H1 (cell line): Measurements from ENCODE around the gene PTPRG. TPM values are rescaled to one million over a fixed set of nuclear protein-coding genes. Genes with fewer than 3 reads are reported as not detected.

Source experiments
- CTCF ChIA-PET: fragments of 300-600 bp; sonication (Branson Sonifier 250); formaldehyde crosslinking; loops from one replicate; lab custom pipeline; 2021; ENCODE audit not compliant: partially characterized antibody; lab: Charles Lee
- POLR2A ChIA-PET: fragments of 300-600 bp; sonication (Branson Sonifier 250); formaldehyde crosslinking; loops from one replicate; lab custom pipeline; 2021; ENCODE audit warnings: inconsistent platforms; ENCODE audit not compliant: partially characterized antibody; lab: Charles Lee
- DNase-seq, 2 experiments: peaks; one replicate each; pipeline versions ENCODE4 v3.0.0 to v3.0.0-alpha.2; 2010 to 2022; ENCODE audit warnings: low spot score in 2 of 2, low read depth in 1 of 2, mixed read lengths in 1 of 2
- FAIRE-seq: peaks from 2 replicates; lab custom pipeline; 2011; peaks lifted over from hg19 to GRCh38; lab: Jason Lieb, UNC
- H2AFZ ChIP-seq: 2 replicates; pipeline ENCODE4 v1.8.1; 2012; ENCODE audit warnings: low read length, inconsistent platforms
- H2AK5ac ChIP-seq: 2 replicates; pipeline ENCODE4 v1.6.1; 2013; ENCODE audit warnings: low read depth, low read length
- H2BK120ac ChIP-seq: replicated peaks from 2 replicates; pipeline ENCODE3; 2013; ENCODE audit warnings: low read depth, low read length, inconsistent platforms
- H2BK12ac ChIP-seq: 2 replicates; pipeline ENCODE4 v1.6.1; 2013; ENCODE audit warnings: low read depth, low read length
- H2BK15ac ChIP-seq: 2 replicates; pipeline ENCODE4 v1.6.1; 2013; ENCODE audit warnings: low read length
- H2BK20ac ChIP-seq: 2 replicates; pipeline ENCODE4 v1.6.1; 2013; ENCODE audit warnings: low read length
- H2BK5ac ChIP-seq: 2 replicates; pipeline ENCODE4 v1.6.1; 2013; ENCODE audit warnings: low read depth, low read length
- H3K14ac ChIP-seq: 2 replicates; pipeline ENCODE4 v1.6.1; 2013; ENCODE audit warnings: inconsistent platforms; ENCODE audit not compliant: insufficient read length
- H3K18ac ChIP-seq: 2 replicates; pipeline ENCODE4 v1.6.1; 2013; ENCODE audit warnings: low read length; ENCODE audit errors: extremely low read depth
- H3K23ac ChIP-seq: 2 replicates; pipeline ENCODE4 v1.6.1; 2013; ENCODE audit warnings: inconsistent platforms; ENCODE audit not compliant: insufficient read length
- H3K23me2 ChIP-seq: 2 replicates; pipeline ENCODE4 v1.6.1; 2013; ENCODE audit warnings: low read depth, low read length
- H3K27ac ChIP-seq: 2 replicates; pipeline ENCODE4 v1.6.1; 2011; ENCODE audit warnings: low read depth, low read length, inconsistent platforms
- H3K27me3 ChIP-seq, 4 experiments: replicated peaks in 1 of 4; 1 replicate in 1 of 4; 2 replicates in 3 of 4; pipeline versions ENCODE4 v1.6.1 to v1.8.1; 2011 to 2013; ENCODE audit warnings: low read length in 3 of 4, mild to moderate bottlenecking in 3 of 4, inconsistent platforms in 2 of 4, mixed read lengths in 2 of 4, moderate library complexity in 1 of 4; ENCODE audit not compliant: control insufficient read depth in 3 of 4, insufficient read depth in 3 of 4; ENCODE audit errors: extremely low read depth in 1 of 4
- H3K36me3 ChIP-seq, 4 experiments: 2 replicates each; pipeline versions ENCODE4 v1.6.1 to v1.8.1; 2011 to 2013; ENCODE audit warnings: mild to moderate bottlenecking in 4 of 4, low read length in 3 of 4, moderate library complexity in 2 of 4, control low read depth in 1 of 4, inconsistent platforms in 1 of 4; ENCODE audit not compliant: insufficient read depth in 4 of 4, control insufficient read depth in 2 of 4
- H3K4ac ChIP-seq: replicated peaks from 2 replicates; pipeline ENCODE3; 2013; ENCODE audit warnings: low read length, low read depth, mixed read lengths, inconsistent platforms; ENCODE audit not compliant: insufficient read length
- H3K4me1 ChIP-seq, 4 experiments: replicated peaks in 1 of 4; 1 replicate in 1 of 4; 2 replicates in 3 of 4; pipeline versions ENCODE4 v1.6.1 to v1.8.1; 2011 to 2013; ENCODE audit warnings: low read length in 3 of 4, inconsistent platforms in 2 of 4, mixed read lengths in 1 of 4; ENCODE audit not compliant: insufficient read depth in 4 of 4, control insufficient read depth in 3 of 4
- H3K4me2 ChIP-seq, 2 experiments: 2 replicates each; pipeline versions ENCODE4 v1.6.1 to v1.8.1; 2011 to 2013; ENCODE audit warnings: low read depth in 2 of 2, low read length in 2 of 2, control low read depth in 1 of 2, inconsistent platforms in 1 of 2, mild to moderate bottlenecking in 1 of 2; ENCODE audit not compliant: insufficient read depth in 1 of 2
- H3K4me3 ChIP-seq, 4 experiments: fragments of 200-600, 300-600 bp in 1 of 4; sonication (generic), shearing (Covaris generic), sonication (Bioruptor Twin) in 1 of 4; 2 replicates each; pipeline versions ENCODE4 v1.5.1 to v1.8.1; 2011 to 2016; ENCODE audit warnings: low read length in 4 of 4, low read depth in 3 of 4, control low read depth in 2 of 4, inconsistent platforms in 2 of 4, mild to moderate bottlenecking in 2 of 4, mixed read lengths in 1 of 4, moderate library complexity in 1 of 4; ENCODE audit not compliant: insufficient read depth in 2 of 4; ENCODE audit errors: extremely low read depth in 1 of 4
- H3K56ac ChIP-seq: replicated peaks from 2 replicates; pipeline ENCODE3; 2013; ENCODE audit warnings: low read depth, mild to moderate bottlenecking, mixed read lengths, low read length, inconsistent platforms; ENCODE audit not compliant: insufficient read length
- H3K79me1 ChIP-seq: 2 replicates; pipeline ENCODE4 v1.6.1; 2013; ENCODE audit warnings: low read depth, low read length, control low read depth
- H3K79me2 ChIP-seq, 2 experiments: 2 replicates each; pipeline versions ENCODE4 v1.6.1 to v1.8.1; 2012 to 2013; ENCODE audit warnings: low read length in 2 of 2, mild to moderate bottlenecking in 2 of 2, inconsistent platforms in 1 of 2; ENCODE audit not compliant: insufficient read depth in 2 of 2, control insufficient read depth in 1 of 2
- H3K9ac ChIP-seq, 4 experiments: replicated peaks in 1 of 4; 1 replicate in 1 of 4; 2 replicates in 3 of 4; pipeline versions ENCODE4 v1.6.1 to v1.8.1; 2011 to 2013; ENCODE audit warnings: low read depth in 3 of 4, low read length in 3 of 4, control low read depth in 2 of 4, mild to moderate bottlenecking in 2 of 4, moderate library complexity in 2 of 4, inconsistent platforms in 1 of 4; ENCODE audit errors: extremely low read depth in 1 of 4
- H3K9me3 ChIP-seq, 2 experiments: 2 replicates each; pipeline versions ENCODE4 v1.6.1 to v1.8.1; 2012 to 2013; ENCODE audit warnings: mild to moderate bottlenecking in 2 of 2, moderate library complexity in 2 of 2, control low read depth in 1 of 2, inconsistent platforms in 1 of 2, low read depth in 1 of 2, low read length in 1 of 2, mixed read lengths in 1 of 2; ENCODE audit not compliant: insufficient read depth in 2 of 2
- H4K20me1 ChIP-seq, 2 experiments: replicated peaks in 1 of 2; 2 replicates each; pipeline versions ENCODE3 to v1.8.1; 2011 to 2013; ENCODE audit warnings: inconsistent platforms in 2 of 2, low read length in 2 of 2, mild to moderate bottlenecking in 1 of 2; ENCODE audit not compliant: insufficient read depth in 2 of 2, control insufficient read depth in 1 of 2
- H4K5ac ChIP-seq: 2 replicates; pipeline ENCODE4 v1.6.1; 2013; ENCODE audit warnings: low read length, low read depth, mixed read lengths, inconsistent platforms; ENCODE audit not compliant: insufficient read length
- H4K8ac ChIP-seq: 2 replicates; pipeline ENCODE4 v1.8.0; 2013; ENCODE audit warnings: mild to moderate bottlenecking, moderate library complexity, low read length, inconsistent platforms; ENCODE audit not compliant: insufficient read depth; ENCODE audit errors: extremely low read depth
- H4K91ac ChIP-seq: replicated peaks from 2 replicates; pipeline ENCODE3; 2013; ENCODE audit warnings: low read length, mixed read lengths, inconsistent platforms; ENCODE audit not compliant: insufficient read length
- BCL11A ChIP-seq, 2 experiments: IDR thresholded peaks; one replicate each; pipeline ENCODE4 v1.6.1; 2011; ENCODE audit warnings: low read depth in 2 of 2, low read length in 2 of 2, mild to moderate bottlenecking in 2 of 2
- CBX5 ChIP-seq: fragments of 300-800, 300-1000 bp; sonication (generic); IDR thresholded peaks from 2 replicates; pipeline ENCODE4 v1.7.1; 2016; ENCODE audit warnings: antibody characterized with exemption, low read length, low read depth
- FOSL1 ChIP-seq: IDR thresholded peaks from 2 replicates; pipeline ENCODE4 v1.6.1; 2011; ENCODE audit warnings: mild to moderate bottlenecking, low read depth, low read length, moderate library complexity; ENCODE audit not compliant: insufficient read depth
- GABPA ChIP-seq: IDR thresholded peaks from 2 replicates; pipeline ENCODE4 v1.6.1; 2011; ENCODE audit warnings: mild to moderate bottlenecking, low read length, moderate library complexity, borderline replicate concordance; ENCODE audit not compliant: insufficient read depth
- JUN ChIP-seq: IDR thresholded peaks from 2 replicates; pipeline ENCODE4 v1.6.1; 2011; ENCODE audit warnings: low read depth, mild to moderate bottlenecking, improper control_type of control experiment, low read length
- PHF8 ChIP-seq: fragments of 200-600 bp; sonication (generic); conservative IDR thresholded peaks from 2 replicates; pipeline ENCODE4 v1.7.1; 2012; ENCODE audit warnings: low read depth, mild to moderate bottlenecking, inconsistent platforms, low read length, moderate library complexity
- POLR2A ChIP-seq, 2 experiments: IDR thresholded peaks; 1 replicate in 1 of 2; 2 replicates in 1 of 2; pipeline ENCODE4 v1.6.1; 2011; ENCODE audit warnings: low read depth in 2 of 2, low read length in 2 of 2, mild to moderate bottlenecking in 2 of 2; ENCODE audit errors: control extremely low read depth in 1 of 2
- POLR2AphosphoS5 ChIP-seq: IDR thresholded peaks from 2 replicates; pipeline ENCODE4 v1.6.1; 2011; ENCODE audit warnings: low read depth, low read length
- POU5F1 ChIP-seq: IDR thresholded peaks from 2 replicates; pipeline ENCODE4 v1.6.1; 2011; ENCODE audit warnings: low read depth, mild to moderate bottlenecking, low read length, moderate library complexity
- SIN3A ChIP-seq, 2 experiments: IDR thresholded peaks in 1 of 2; conservative IDR thresholded peaks in 1 of 2; 2 replicates each; pipeline ENCODE4 v1.6.1; 2011 to 2012; ENCODE audit warnings: low read length in 2 of 2, improper control_type of control experiment in 1 of 2, low read depth in 1 of 2, mild to moderate bottlenecking in 1 of 2
- SIRT6 ChIP-seq: IDR thresholded peaks from one replicate; pipeline ENCODE4 v1.7.1; 2012; ENCODE audit warnings: low read length, inconsistent platforms
- SP1 ChIP-seq: IDR thresholded peaks from 2 replicates; pipeline ENCODE4 v1.6.1; 2011; ENCODE audit warnings: low read depth, low read length
- SP4 ChIP-seq: IDR thresholded peaks from 2 replicates; pipeline ENCODE4 v1.6.1; 2012; ENCODE audit warnings: low read length, inconsistent platforms
- TAF1 ChIP-seq: IDR thresholded peaks from 2 replicates; pipeline ENCODE4 v1.6.1; 2011; ENCODE audit warnings: mild to moderate bottlenecking, low read depth, low read length
- WGBS, 2 experiments: shearing (Covaris generic) in 1 of 2; methylation state at CpG; one replicate each; pipeline versions ENCODE4 v1.1.6 to v1.1.7; 2013 to 2015; ENCODE audit warnings: low lambda C conversion rate in 2 of 2, mixed read lengths in 2 of 2, inconsistent platforms in 1 of 2, low coverage in 1 of 2, missing lambda C conversion rate in 1 of 2; ENCODE audit not compliant: insufficient replicate concordance in 2 of 2, insufficient coverage in 1 of 2, insufficient read length in 1 of 2; ENCODE audit errors: extremely low coverage in 1 of 2, missing lambda C conversion rate in 1 of 2; 5-methylcytosine and 5-hydroxymethylcytosine counted together
- polyA plus RNA-seq, 7 experiments: library from polyadenylated mRNA; depleted of rRNA in 3 of 7; stranded (reverse) in 5 of 7; unstranded in 2 of 7; fragments of >200 nt in 5 of 7; fragments of 200-250 nt in 2 of 7; gene quantifications; 1 replicate in 5 of 7; 2 replicates in 1 of 7; 4 replicates in 1 of 7; pipeline versions ENCODE4 v1.2.1 to v1.2.3, GENCODE V29; 2011 to 2013; ENCODE audit warnings: missing spikeins in 2 of 7, mixed read lengths in 2 of 7
- total RNA-seq: library from RNA; stranded (reverse); fragmentation: NEBNext Ultra II Directional; extraction: Animal tissue kit (Norgen Biotek cat#: 25700); gene quantifications from 2 replicates; pipeline ENCODE4 v1.2.1, GENCODE V29; 2021
- TF ChIP-seq, protein P1 (sequence below): IDR thresholded peaks from 2 replicates; pipeline ENCODE4 v1.6.1; 2012; ENCODE audit warnings: inconsistent platforms

Gene PTPRG
- total and polyA plus RNA-seq, 2 of the 8 experiments (the other 6 are each of a cell fraction or from before 2014, with no cell fraction given), result 23.3 to 96.2 TPM

DNA sequence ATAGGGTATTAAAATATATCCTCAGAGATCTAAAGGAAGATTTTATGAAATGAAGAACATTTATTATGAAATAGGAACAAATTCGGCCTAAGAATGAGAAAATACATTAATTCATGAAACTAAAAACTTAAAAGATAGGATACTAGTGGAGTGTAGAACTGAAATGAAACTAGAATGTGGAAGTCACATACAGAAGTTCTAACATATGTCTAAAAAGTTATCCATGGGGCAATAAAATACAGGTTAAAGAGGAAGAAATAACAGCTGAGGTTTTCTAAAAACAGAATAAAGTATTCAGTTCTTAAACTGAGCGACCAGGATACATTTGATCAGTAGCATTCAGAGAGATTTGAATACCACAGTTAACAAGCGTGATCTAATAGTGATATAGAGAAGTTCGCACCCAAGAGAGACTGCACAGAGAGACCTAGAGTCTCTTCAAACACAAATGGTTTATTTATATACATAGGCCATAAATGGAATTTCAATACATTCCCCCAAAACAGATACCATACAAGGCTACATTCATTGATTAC is 726.1 kb downstream of the PTPRG start:
- Histone ChIP-seq H2BK12ac (no peak overlapping the region), H2BK15ac (no peak overlapping the region), H4K8ac (no peak overlapping the region), H2AK5ac (no peak overlapping the region), H3K4me1 (no peaks in the 10 kb centered on the region), H4K20me1 (no peaks in the 10 kb centered on the region), H3K27me3 (no peaks in the 10 kb centered on the region), H4K5ac (no peak overlapping the region), H2BK20ac (no peak overlapping the region), H3K56ac (no peak overlapping the region), H3K9me3 (no peaks in the 10 kb centered on the region), H3K23me2 (no peaks in the 10 kb centered on the region), H4K91ac (no peak overlapping the region), H2BK120ac (no peak overlapping the region), H2BK5ac (no peak overlapping the region), H3K9ac (no peak overlapping the region), H3K14ac (no peak overlapping the region), H3K4me3 (no peak overlapping the region), H3K79me1 (no peaks in the 10 kb centered on the region), H3K23ac (no peak overlapping the region), H3K18ac (no peak overlapping the region), H3K4me2 (no peak overlapping the region), H3K36me3 (peaks cover under 1 to 13% (median 7%) of the 10 kb centered on the region in 4 experiments), H2AFZ (no peak overlapping the region), H3K79me2 (no peaks in the 10 kb centered on the region), H3K27ac (no peak overlapping the region), H3K4ac (no peak overlapping the region)
- POLR2A ChIA-PET, result no interaction called here
- CTCF ChIA-PET, result no interaction called here
- FAIRE-seq (no peak), DNase-seq (no peak)
- WGBS, 2 experiments, result 95% methylated on average over 4 of the region's 4 CpGs; no CpG with 5 or more reads in 1 of the 2 experiments
- no peak for TF ChIP-seq TAF1
- no peak for TF ChIP-seq BCL11A (IDR thresholded peaks at IDR 0.05; ENCODE audit: low read depth in 2 of 2, low read length in 2 of 2)
- no peak for TF ChIP-seq FOSL1
- TF ChIP-seq CBX5, result no peak
- no peak for TF ChIP-seq POLR2AphosphoS5
- no peak for TF ChIP-seq SP1
- TF ChIP-seq SIN3A (conservative IDR thresholded peaks at IDR 0.05 in 1 of 2, IDR thresholded peaks at IDR 0.05 in 1 of 2; ENCODE audit: low read depth in 1 of 2, low read length in 2 of 2), result no peak
- TF ChIP-seq JUN, result no peak
- TF ChIP-seq SIRT6, result no peak
- TF ChIP-seq POU5F1, result no peak
- TF ChIP-seq SP4, result no peak
- no peak for TF ChIP-seq POLR2A (IDR thresholded peaks at IDR 0.05; ENCODE audit: control extremely low read depth in 1 of 2, low read depth in 2 of 2, low read length in 2 of 2)
- no peak for TF ChIP-seq GABPA
- TF ChIP-seq PHF8, result no peak
- TF ChIP-seq, protein P1, sequence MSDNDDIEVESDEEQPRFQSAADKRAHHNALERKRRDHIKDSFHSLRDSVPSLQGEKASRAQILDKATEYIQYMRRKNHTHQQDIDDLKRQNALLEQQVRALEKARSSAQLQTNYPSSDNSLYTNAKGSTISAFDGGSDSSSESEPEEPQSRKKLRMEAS, result no peak
